H1 (cell line): ENCODE results near the gene JUP. TPM values are rescaled to one million over a fixed set of nuclear protein-coding genes. Genes with fewer than 3 reads are reported as not detected.

Experiments
- CEBPB ChIP-seq: IDR thresholded peaks from 2 replicates; pipeline ENCODE4 v1.6.1; 2012; ENCODE audit warnings: low read depth, low read length
- GABPA ChIP-seq: IDR thresholded peaks from 2 replicates; pipeline ENCODE4 v1.6.1; 2011; ENCODE audit warnings: mild to moderate bottlenecking, low read length, moderate library complexity, borderline replicate concordance; ENCODE audit not compliant: insufficient read depth
- JUN ChIP-seq: IDR thresholded peaks from 2 replicates; pipeline ENCODE4 v1.6.1; 2011; ENCODE audit warnings: low read depth, mild to moderate bottlenecking, improper control_type of control experiment, low read length
- KDM4A ChIP-seq: IDR thresholded peaks from one replicate; pipeline ENCODE4 v1.7.1; 2012; ENCODE audit warnings: low read depth, mild to moderate bottlenecking, moderate library complexity, low read length, inconsistent platforms; ENCODE audit not compliant: severe bottlenecking
- MAFK ChIP-seq: IDR thresholded peaks from 2 replicates; pipeline ENCODE4 v1.6.1; 2012; ENCODE audit warnings: low read depth, mild to moderate bottlenecking, improper control_type of control experiment, low read length
- SIRT6 ChIP-seq: IDR thresholded peaks from one replicate; pipeline ENCODE4 v1.7.1; 2012; ENCODE audit warnings: low read length, inconsistent platforms
- TAF1 ChIP-seq: IDR thresholded peaks from 2 replicates; pipeline ENCODE4 v1.6.1; 2011; ENCODE audit warnings: mild to moderate bottlenecking, low read depth, low read length
- TCF12 ChIP-seq: IDR thresholded peaks from 2 replicates; pipeline ENCODE4 v1.6.1; 2011; ENCODE audit warnings: low read depth, mild to moderate bottlenecking, low read length
- polyA plus RNA-seq, 7 experiments: library from polyadenylated mRNA; depleted of rRNA in 3 of 7; stranded (reverse) in 5 of 7; unstranded in 2 of 7; fragments of >200 nt in 5 of 7; fragments of 200-250 nt in 2 of 7; gene quantifications; 1 replicate in 5 of 7; 2 replicates in 1 of 7; 4 replicates in 1 of 7; pipeline versions ENCODE4 v1.2.1 to v1.2.3, GENCODE V29; 2011 to 2013; ENCODE audit warnings: missing spikeins in 2 of 7, mixed read lengths in 2 of 7
- total RNA-seq: library from RNA; stranded (reverse); fragmentation: NEBNext Ultra II Directional; extraction: Animal tissue kit (Norgen Biotek cat#: 25700); gene quantifications from 2 replicates; pipeline ENCODE4 v1.2.1, GENCODE V29; 2021
- TF ChIP-seq, protein P1 (sequence below): IDR thresholded peaks from 2 replicates; pipeline ENCODE4 v1.6.1; 2012; ENCODE audit warnings: low read length, inconsistent platforms

JUP gene
- total and polyA plus RNA-seq, 2 of the 8 experiments (the other 6 are each of a cell fraction or from before 2014, with no cell fraction given), result 62.8 to 102 TPM

DNA sequence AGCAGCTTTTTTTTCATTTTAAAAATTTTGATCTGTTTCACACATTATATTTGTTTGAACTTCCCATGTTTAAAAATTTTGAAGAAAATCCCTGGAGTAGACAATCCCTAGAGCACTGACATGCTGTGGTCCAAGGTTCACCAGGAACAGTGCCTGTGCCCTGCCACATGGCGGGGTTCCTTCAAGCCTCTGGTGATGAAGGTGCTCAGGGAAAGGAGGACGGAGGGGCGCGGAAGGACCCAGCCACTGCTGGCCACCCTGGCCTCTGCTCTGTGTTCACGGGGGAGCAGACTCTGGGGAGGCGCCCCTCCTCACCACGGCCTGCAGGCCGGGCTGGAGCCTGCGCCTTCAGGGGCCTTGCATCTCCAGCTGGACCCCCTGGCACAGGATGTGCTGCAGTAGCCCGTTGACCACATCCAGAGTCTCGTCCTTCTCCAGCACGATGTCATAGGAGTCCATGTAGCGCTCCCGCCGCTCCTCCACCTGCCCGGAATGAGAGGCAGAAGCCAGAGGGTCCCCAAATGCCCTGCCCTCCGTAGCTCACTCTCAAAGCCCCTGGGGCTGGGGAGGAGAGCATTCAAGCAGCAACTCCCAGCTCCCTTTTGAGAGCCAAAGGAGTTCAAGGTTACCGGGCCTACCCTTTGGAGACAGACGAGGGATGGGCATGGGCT is 38.8 kb upstream of the JUP start (continued):
- TF ChIP-seq, protein P1, sequence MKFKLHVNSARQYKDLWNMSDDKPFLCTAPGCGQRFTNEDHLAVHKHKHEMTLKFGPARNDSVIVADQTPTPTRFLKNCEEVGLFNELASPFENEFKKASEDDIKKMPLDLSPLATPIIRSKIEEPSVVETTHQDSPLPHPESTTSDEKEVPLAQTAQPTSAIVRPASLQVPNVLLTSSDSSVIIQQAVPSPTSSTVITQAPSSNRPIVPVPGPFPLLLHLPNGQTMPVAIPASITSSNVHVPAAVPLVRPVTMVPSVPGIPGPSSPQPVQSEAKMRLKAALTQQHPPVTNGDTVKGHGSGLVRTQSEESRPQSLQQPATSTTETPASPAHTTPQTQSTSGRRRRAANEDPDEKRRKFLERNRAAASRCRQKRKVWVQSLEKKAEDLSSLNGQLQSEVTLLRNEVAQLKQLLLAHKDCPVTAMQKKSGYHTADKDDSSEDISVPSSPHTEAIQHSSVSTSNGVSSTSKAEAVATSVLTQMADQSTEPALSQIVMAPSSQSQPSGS, result no peak
- TF ChIP-seq TAF1 (no peak), JUN (no peak), CEBPB (no peak), MAFK (no peak), GABPA (no peak), KDM4A (no peak), TCF12 (no peak), SIRT6 (no peak)
